T-helper 1 cell treated with Interleukin-12 subunit alpha and Interleukin-12 subunit beta and Interleukin-4 antibody, amounts not matched to agents 30 ng/mL and 1 ng/mL, for 36 hours (primary cell): Measurements from ENCODE around the gene KCNH6. TPM values are rescaled to one million over a fixed set of nuclear protein-coding genes. Genes with fewer than 3 reads are reported as not detected.

Experiments used
- intact Hi-C: fragments of 100-400 bp; cut with micrococcal nuclease; formaldehyde crosslinking; loops from one replicate; pipeline ENCODE4 v1.15.1; 2024
- total RNA-seq: library from RNA; stranded (reverse); gene quantifications from 2 replicates; pipeline ENCODE4 v1.2.3, GENCODE V29; 2022

KCNH6 gene
- total RNA-seq, 1 donor from 2014 or later: not detected

DNA sequence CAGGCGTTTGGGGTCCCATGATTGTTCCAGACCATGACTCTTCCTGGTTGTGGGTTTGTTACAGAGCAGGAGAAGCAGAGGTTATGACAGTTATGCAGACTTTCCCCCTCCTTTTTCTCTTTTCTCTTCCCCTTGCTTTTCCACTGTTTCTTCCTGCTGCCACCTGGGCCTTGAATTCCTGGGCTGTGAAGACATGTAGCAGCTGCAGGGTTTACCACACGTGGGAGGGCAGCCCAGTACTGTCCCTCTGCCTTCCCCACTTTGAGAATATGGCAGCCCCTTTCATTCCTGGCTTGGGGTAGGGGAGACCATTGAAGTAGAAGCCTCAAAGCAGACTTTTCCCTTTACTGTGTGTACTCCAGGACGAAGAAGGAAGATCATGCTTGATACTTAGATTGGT is 69.6 kb downstream of the KCNH6 start:
- intact Hi-C loops: no loop called here

GRCh38 chr17:63595132-63595531 is 72.0 kb downstream of the KCNH6 start:
- intact Hi-C loops: no loop called here

Other genes with a start within 250 kb of the KCNH6 start
- gene CYB561, start 77.1 kb upstream of the KCNH6 start, total RNA-seq: 13.1 and 15.4 TPM in 2 replicates
- gene ACE, start 46.3 kb upstream of the KCNH6 start, total RNA-seq: 10.3 and 16.0 TPM in 2 replicates
- 128 and 133 TPM in 2 replicates for gene DCAF7, start 27.1 kb downstream of the KCNH6 start, total RNA-seq
- 25.1 and 27.5 TPM in 2 replicates for gene TACO1, start 77.5 kb downstream of the KCNH6 start, total RNA-seq
- 42.7 and 43.5 TPM in 2 replicates for gene MAP3K3, start 99.1 kb downstream of the KCNH6 start, total RNA-seq
- gene LIMD2, start 176.8 kb downstream of the KCNH6 start, total RNA-seq: 637 and 645 TPM in 2 replicates
- 55.6 and 60.6 TPM in 2 replicates for gene STRADA, start 218.4 kb downstream of the KCNH6 start, total RNA-seq